Rectal smooth muscle tissue (tissue), 1 donor: ENCODE data around the gene PSME4.

Experiments used
- H3K27ac ChIP-seq: one replicate; pipeline ENCODE4 v1.7.0; 2013; ENCODE audit warnings: low read depth, low read length, inconsistent platforms
- H3K27me3 ChIP-seq: one replicate; pipeline ENCODE4 v1.7.0; 2013; ENCODE audit warnings: low read length; ENCODE audit not compliant: control insufficient read depth, insufficient read depth
- H3K36me3 ChIP-seq: one replicate; pipeline ENCODE4 v1.7.0; 2013; ENCODE audit warnings: low read length; ENCODE audit not compliant: control insufficient read depth, insufficient read depth
- H3K4me1 ChIP-seq: one replicate; pipeline ENCODE4 v1.7.0; 2013; ENCODE audit warnings: low read length; ENCODE audit not compliant: control insufficient read depth, insufficient read depth
- H3K4me3 ChIP-seq: one replicate; pipeline ENCODE4 v1.7.0; 2013; ENCODE audit warnings: low read length
- H3K9ac ChIP-seq: one replicate; pipeline ENCODE4 v1.7.0; 2013; ENCODE audit warnings: low read length

PSME4 gene

GRCh38 chr2:53905396-53905795 lies 65.4 kb downstream of the PSME4 start:
- Histone ChIP-seq H3K36me3 (peaks cover 21% of the 10 kb centered on the region), H3K9ac (no peak overlapping the region), H3K27me3 (no peaks in the 10 kb centered on the region), H3K4me3 (no peak overlapping the region), H3K27ac (no peak overlapping the region), H3K4me1 (peaks cover 4% of the 10 kb centered on the region)

DNA sequence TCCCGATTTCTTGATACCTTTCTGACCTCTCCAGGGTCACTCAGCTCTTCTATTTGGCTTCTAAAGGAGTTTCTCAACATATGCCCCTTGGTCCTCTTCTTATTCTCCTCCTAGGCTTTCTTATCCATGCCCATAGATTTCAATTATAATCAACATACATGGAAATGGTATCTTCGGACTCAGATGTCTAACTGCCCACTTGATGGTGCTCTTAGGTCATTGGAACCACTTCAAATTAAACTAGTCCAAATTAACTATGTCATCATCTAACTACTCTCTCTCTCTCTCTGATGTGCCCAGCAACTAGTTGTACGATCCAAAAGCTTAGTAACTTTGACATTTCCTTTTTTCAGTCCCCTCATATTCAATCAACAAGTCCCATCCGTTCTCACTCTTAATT lies 67.8 kb downstream of the PSME4 start:
- Histone ChIP-seq H3K9ac (no peak overlapping the region), H3K27me3 (no peaks in the 10 kb centered on the region), H3K27ac (no peak overlapping the region), H3K36me3 (peaks cover 29% of the 10 kb centered on the region), H3K4me3 (no peak overlapping the region), H3K4me1 (peaks cover 4% of the 10 kb centered on the region)

GRCh38 chr2:53901192-53901591 lies 69.6 kb downstream of the PSME4 start:
- no peaks in the 10 kb centered on the region for H3K27me3 ChIP-seq
- no peak overlapping the region for H3K9ac ChIP-seq
- no peaks in the 10 kb centered on the region for H3K4me1 ChIP-seq
- no peak overlapping the region for H3K27ac ChIP-seq
- no peak overlapping the region for H3K4me3 ChIP-seq
- peaks cover 33% of the 10 kb centered on the region for H3K36me3 ChIP-seq

DNA sequence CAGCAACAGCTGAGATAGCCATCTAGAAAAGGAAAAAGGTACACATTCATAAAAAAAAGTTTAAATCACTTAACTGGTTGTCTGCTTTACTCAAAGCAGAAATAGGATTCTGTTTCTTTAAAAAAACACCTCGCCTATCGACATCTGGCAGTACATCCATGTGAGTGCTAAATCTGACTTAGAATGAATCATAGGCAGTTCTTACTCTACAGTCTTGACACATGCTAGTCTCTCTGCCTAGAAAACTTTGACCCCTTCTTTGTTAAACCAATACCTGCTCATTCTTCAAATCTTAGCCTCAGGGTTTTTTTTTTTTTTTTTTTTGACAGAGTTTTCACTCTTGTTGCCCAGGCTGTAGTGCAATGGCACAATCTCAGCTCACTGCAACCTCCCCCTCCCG lies 73.9 kb downstream of the PSME4 start:
- H3K9ac ChIP-seq, result no peak overlapping the region
- H3K27me3 ChIP-seq, result no peaks in the 10 kb centered on the region
- H3K36me3 ChIP-seq, result peaks cover 35% of the 10 kb centered on the region
- H3K27ac ChIP-seq, result no peak overlapping the region
- no peaks in the 10 kb centered on the region for H3K4me1 ChIP-seq
- no peak overlapping the region for H3K4me3 ChIP-seq

DNA sequence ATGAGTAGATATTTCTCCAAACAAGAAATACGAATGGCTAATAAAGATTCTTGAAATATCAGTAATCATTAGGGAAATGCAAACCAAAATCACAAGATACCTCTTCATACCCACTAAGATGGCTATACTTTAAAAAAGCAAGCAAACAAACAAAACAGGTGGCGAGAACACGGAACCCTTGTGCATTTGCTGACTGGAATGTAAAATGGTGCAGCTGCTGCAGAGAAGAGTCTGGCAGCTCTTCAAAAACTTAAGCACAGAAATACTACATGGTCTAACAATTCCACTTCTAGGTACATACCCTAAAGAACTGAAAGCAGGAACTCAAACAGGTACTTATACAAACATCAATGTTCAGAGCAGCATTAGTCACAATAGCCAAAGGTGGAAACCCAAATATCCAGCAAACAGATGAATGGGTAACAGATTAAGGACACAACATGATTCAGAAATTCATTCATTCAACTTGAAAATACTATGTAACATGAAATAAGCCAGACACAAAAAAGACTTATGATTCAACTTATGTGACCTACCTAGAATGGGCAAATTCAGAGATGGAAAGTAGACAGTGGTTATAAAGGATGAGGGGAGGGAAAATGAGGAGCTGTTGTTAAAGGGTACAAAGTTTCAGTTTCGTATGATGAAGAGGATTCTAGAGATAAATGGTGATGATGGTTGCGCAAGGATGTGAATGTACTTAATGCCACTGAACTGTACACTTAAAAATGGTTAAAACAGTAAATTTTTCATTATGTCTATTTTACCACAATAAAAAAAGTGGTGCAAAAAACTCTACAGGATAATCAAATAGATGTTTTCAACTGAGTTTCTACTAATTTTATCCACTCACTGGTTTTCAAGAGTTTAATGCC lies 84.2 kb downstream of the PSME4 start:
- no peaks in the 10 kb centered on the region for H3K27me3 ChIP-seq
- peaks cover 19% of the 10 kb centered on the region for H3K36me3 ChIP-seq
- H3K27ac ChIP-seq, result no peak overlapping the region
- H3K4me3 ChIP-seq, result no peak overlapping the region
- no peak overlapping the region for H3K9ac ChIP-seq
- no peaks in the 10 kb centered on the region for H3K4me1 ChIP-seq

DNA sequence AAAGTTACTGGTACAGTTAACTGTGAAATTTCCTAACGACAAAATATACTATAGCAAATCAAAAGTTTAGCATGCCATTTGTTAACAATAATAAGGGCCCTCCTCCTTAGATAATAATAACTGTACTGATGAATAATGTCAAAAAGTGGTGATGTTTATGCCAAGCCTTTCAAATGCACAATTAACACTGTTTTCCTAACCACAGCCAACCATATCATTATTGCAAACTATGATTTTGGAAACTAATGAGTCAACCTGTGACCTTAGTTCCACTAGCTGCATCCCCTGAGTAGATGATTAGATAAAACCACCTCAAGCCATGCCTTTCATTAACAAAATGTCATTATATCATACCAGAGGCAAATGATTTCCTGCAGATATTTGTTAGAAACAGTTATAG lies 85.9 kb downstream of the PSME4 start:
- Histone ChIP-seq H3K27ac (no peak overlapping the region), H3K4me3 (no peak overlapping the region), H3K4me1 (no peaks in the 10 kb centered on the region), H3K9ac (no peak overlapping the region), H3K27me3 (no peaks in the 10 kb centered on the region), H3K36me3 (peaks cover 16% of the 10 kb centered on the region)

DNA sequence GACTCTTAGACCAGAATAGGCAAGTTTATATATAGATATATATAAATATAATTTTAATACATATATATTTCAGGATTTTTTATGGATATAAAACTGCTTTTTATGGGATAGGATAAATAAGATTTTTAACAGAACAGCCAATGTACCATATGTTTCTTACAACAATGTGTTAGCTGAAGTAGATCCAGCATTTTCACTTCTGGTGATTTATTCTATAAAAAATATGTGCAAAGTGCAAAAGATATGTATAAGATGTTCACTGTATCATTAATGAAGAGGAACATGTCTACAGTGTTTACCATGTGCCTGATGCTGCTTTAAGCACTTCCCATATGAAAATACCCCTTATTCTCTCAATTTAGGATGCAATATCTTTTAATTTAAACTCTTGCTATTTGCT lies 88.8 kb downstream of the PSME4 start:
- Histone ChIP-seq H3K4me3 (no peak overlapping the region), H3K4me1 (no peaks in the 10 kb centered on the region), H3K9ac (no peak overlapping the region), H3K27ac (no peak overlapping the region), H3K27me3 (no peaks in the 10 kb centered on the region), H3K36me3 (peaks cover 19% of the 10 kb centered on the region)

- Histone ChIP-seq H3K27ac (no peak overlapping the region), H3K27me3 (no peaks in the 10 kb centered on the region), H3K9ac (no peak overlapping the region), H3K4me3 (no peak overlapping the region), H3K36me3 (peaks cover 14% of the 10 kb centered on the region), H3K4me1 (no peaks in the 10 kb centered on the region)
Measured at GRCh38 chr2:53881360-53881759, 89.4 kb downstream of the PSME4 start.

- H3K4me1 ChIP-seq, result no peaks in the 10 kb centered on the region
- H3K9ac ChIP-seq, result no peak overlapping the region
- H3K4me3 ChIP-seq, result no peak overlapping the region
- no peaks in the 10 kb centered on the region for H3K27me3 ChIP-seq
- no peak overlapping the region for H3K27ac ChIP-seq
- peaks cover 10% of the 10 kb centered on the region for H3K36me3 ChIP-seq
Measured at GRCh38 chr2:53880756-53881155, 90.0 kb downstream of the PSME4 start.

DNA sequence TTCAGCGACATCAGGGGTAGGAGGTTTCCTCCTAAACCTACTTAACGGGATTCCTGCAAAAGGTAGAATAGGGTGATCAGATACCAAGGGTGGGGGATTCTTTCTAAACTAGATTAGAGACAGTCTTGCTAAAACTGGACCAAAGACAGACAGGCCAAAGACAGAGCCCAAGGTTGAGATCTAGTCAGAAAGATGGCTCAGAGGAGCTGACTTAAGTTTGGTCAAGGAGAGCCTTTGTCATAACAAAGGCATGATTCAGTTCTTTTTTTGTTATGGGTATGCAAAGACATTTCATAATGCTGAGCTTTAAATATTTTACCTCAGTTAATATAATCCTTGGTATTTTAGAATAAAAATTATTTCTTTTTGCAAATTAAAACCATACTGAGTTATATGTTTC lies 93.2 kb downstream of the PSME4 start:
- Histone ChIP-seq H3K4me1 (no peaks in the 10 kb centered on the region), H3K27me3 (no peaks in the 10 kb centered on the region), H3K4me3 (no peak overlapping the region), H3K36me3 (peaks cover 18% of the 10 kb centered on the region), H3K27ac (no peak overlapping the region), H3K9ac (no peak overlapping the region)

DNA sequence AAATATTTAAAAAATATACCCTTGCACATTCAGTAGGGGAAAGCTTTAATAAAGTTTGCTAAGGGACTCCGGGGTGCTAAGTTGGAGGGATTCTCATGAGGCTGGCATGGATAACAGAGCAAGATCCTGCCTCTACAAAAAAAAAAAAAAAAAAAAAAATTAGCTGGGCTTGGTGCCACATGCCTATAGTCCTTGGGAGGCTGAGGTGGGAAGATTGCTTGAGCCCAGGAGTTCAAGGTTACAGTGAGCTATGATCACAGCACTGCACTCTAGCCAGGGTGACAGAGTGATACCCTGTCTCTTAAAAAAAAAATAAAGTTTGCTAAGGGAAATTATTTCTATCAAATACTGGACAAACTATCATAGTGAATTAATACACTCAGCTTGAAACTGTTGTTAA lies 93.7 kb downstream of the PSME4 start:
- Histone ChIP-seq H3K27me3 (no peaks in the 10 kb centered on the region), H3K27ac (no peak overlapping the region), H3K4me3 (no peak overlapping the region), H3K36me3 (peaks cover 13% of the 10 kb centered on the region), H3K4me1 (no peaks in the 10 kb centered on the region), H3K9ac (no peak overlapping the region)

DNA sequence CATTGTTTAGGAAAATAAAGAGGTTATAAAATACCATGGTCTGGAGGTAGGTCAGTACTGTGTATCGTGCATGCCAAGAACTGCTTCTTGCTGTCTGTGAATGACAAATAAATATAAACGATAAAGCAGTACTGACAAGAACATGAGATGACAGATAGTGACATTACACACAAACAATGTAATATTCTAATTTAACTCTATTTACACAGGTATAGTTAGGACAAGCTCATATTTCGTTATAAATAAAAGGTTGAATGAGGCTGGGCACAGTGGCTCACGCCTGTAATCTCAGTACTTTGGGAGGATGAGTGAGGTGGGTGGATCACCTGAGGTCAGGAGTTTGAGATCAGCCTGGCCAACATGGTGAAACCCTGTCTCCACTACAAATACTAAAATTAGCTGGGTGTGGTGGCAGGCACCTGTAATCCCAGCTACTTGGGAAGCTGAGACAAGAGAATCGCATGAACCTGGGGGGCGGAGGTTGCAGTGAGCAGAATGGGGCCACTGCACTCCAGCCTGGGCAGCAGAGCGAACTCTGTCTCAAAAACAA lies 96.3 kb downstream of the PSME4 start:
- Histone ChIP-seq H3K27ac (no peak overlapping the region), H3K4me1 (no peaks in the 10 kb centered on the region), H3K36me3 (peaks cover 13% of the 10 kb centered on the region)

DNA sequence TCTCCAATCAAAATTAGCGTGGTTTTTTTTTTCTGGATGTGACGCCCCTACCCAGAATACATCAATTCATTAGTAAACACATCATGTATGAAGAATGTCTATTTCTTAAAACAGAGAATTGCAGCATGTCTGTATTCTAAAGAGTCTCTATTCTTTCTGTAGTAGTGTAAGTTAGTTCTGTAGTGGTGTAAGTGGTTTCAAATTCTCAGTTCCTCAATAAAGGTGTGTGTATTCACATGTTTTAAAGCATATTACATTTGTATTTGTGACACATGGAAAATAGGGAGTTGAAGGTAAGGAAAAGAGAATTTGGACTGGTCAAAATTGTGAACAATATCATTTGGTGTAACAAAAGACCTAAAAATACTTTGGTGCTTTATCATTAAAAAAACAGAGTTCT lies 103.0 kb downstream of the PSME4 start:
- no peaks in the 10 kb centered on the region for H3K4me1 ChIP-seq
- no peak overlapping the region for H3K4me3 ChIP-seq
- no peak overlapping the region for H3K27ac ChIP-seq
- H3K27me3 ChIP-seq, result no peaks in the 10 kb centered on the region
- no peak overlapping the region for H3K9ac ChIP-seq
- peaks cover 6% of the 10 kb centered on the region for H3K36me3 ChIP-seq

More for the DNA sequence above, 96.3 kb downstream of the PSME4 start:
- H3K9ac ChIP-seq, result no peak overlapping the region
- no peaks in the 10 kb centered on the region for H3K27me3 ChIP-seq
- no peak overlapping the region for H3K4me3 ChIP-seq
